ENCODE results near the gene ANKRD30A.

DNA sequence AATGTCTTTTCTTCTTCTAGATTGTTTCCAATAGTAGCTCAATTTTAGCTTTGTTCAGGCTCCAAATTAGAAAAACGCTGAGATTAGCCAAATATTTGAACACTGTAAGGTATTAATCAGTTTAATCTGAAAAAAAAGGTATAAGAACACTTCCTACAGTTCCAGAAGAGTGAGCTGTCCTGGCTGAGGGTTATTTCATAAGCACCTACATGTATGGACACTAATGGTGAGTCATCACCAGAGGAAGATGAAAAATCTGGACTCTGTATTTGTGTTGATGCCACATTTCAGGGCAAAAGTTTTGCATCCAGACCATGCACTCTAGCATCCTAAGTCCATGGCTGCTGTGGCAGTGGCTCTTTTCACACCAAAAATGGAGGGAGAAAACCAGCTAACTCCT, 189.5 kb downstream of the ANKRD30A start:
- no peak for TF ChIP-seq EP300 (IDR thresholded peaks at IDR 0.05; ENCODE audit: low read depth)
- TF ChIP-seq, protein P1, sequence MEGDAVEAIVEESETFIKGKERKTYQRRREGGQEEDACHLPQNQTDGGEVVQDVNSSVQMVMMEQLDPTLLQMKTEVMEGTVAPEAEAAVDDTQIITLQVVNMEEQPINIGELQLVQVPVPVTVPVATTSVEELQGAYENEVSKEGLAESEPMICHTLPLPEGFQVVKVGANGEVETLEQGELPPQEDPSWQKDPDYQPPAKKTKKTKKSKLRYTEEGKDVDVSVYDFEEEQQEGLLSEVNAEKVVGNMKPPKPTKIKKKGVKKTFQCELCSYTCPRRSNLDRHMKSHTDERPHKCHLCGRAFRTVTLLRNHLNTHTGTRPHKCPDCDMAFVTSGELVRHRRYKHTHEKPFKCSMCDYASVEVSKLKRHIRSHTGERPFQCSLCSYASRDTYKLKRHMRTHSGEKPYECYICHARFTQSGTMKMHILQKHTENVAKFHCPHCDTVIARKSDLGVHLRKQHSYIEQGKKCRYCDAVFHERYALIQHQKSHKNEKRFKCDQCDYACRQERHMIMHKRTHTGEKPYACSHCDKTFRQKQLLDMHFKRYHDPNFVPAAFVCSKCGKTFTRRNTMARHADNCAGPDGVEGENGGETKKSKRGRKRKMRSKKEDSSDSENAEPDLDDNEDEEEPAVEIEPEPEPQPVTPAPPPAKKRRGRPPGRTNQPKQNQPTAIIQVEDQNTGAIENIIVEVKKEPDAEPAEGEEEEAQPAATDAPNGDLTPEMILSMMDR (IDR thresholded peaks at IDR 0.05), result no peak
- TF ChIP-seq POLR2AphosphoS5 (IDR thresholded peaks at IDR 0.05), result no peak

All from transverse colon (tissue), 4 donors.